HL-60 (cell line): ENCODE measurements around the gene RTL10.

Experiments
- CTCF ChIP-seq: IDR thresholded peaks from one replicate; pipeline ENCODE4 v1.5.1; 2011; ENCODE audit warnings: low read length, control low read depth, inconsistent platforms; ENCODE audit not compliant: insufficient read depth
- POLR2AphosphoS5 ChIP-seq: IDR thresholded peaks from 2 replicates; pipeline ENCODE4 v1.6.1; 2012; ENCODE audit warnings: low read depth
- REST ChIP-seq: IDR thresholded peaks from 2 replicates; pipeline ENCODE4 v1.6.1; 2012; ENCODE audit warnings: low read depth; ENCODE audit not compliant: insufficient replicate concordance

- TF ChIP-seq POLR2AphosphoS5 (no peak), CTCF (no peak), REST (no peak)
Observed at GRCh38 chr22:19828035-19828401, 26.7 kb downstream of the RTL10 start.
